CD4-positive, alpha-beta memory T cell (primary cell): ENCODE measurements around the gene JAKMIP1. TPM values are rescaled to one million over a fixed set of nuclear protein-coding genes. Genes with fewer than 3 reads are reported as not detected.

ENCODE experiments used
- CTCF ChIA-PET: fragments of 350-600 bp; sonication (Branson Sonifier 250); formaldehyde crosslinking; loops from one replicate; lab custom pipeline; 2021; ENCODE audit warnings: inconsistent platforms; ENCODE audit not compliant: partially characterized antibody; lab: Charles Lee
- POLR2A ChIA-PET: fragments of 350-600 bp; sonication (Branson Sonifier 250); formaldehyde crosslinking; loops from one replicate; lab custom pipeline; 2021; ENCODE audit not compliant: partially characterized antibody; lab: Charles Lee
- DNase-seq, 5 donors: peaks; one replicate each; pipeline versions ENCODE4 v3.0.0 to v3.0.0-alpha.2; 2020 to 2022; ENCODE audit warnings: mixed read lengths in 1 of 5
- H3K27ac ChIP-seq: one replicate; pipeline ENCODE4 v1.7.0; 2013; ENCODE audit warnings: low read depth, low read length
- H3K27me3 ChIP-seq: 2 replicates; pipeline ENCODE4 v1.7.0; 2013; ENCODE audit warnings: mild to moderate bottlenecking, low read length, moderate library complexity; ENCODE audit not compliant: insufficient read depth
- H3K36me3 ChIP-seq: 2 replicates; pipeline ENCODE4 v1.7.0; 2013; ENCODE audit warnings: mild to moderate bottlenecking, low read length, moderate library complexity; ENCODE audit not compliant: insufficient read depth
- H3K4me1 ChIP-seq: 2 replicates; pipeline ENCODE4 v1.7.0; 2013; ENCODE audit warnings: mild to moderate bottlenecking, low read length, moderate library complexity; ENCODE audit not compliant: insufficient read depth
- H3K4me3 ChIP-seq, 2 donors: one replicate each; pipeline ENCODE4 v1.7.0; 2013; ENCODE audit warnings: low read length in 2 of 2, mild to moderate bottlenecking in 1 of 2
- H3K9me3 ChIP-seq, 2 donors: one replicate each; pipeline ENCODE4 v1.7.0; 2013; ENCODE audit warnings: low read length in 2 of 2, control low read depth in 1 of 2; ENCODE audit not compliant: control insufficient read depth in 1 of 2
- H3K27ac Mint-ChIP-seq, 7 donors: one replicate each; pipeline ENCODE4 v1.8.0; 2020 to 2021; ENCODE audit warnings: mixed read lengths in 7 of 7, mild to moderate bottlenecking in 6 of 7, inconsistent platforms in 3 of 7, moderate library complexity in 3 of 7
- H3K27me3 Mint-ChIP-seq, 2 donors: one replicate each; pipeline ENCODE4 v1.8.0; 2020 to 2021; ENCODE audit warnings: mixed read lengths in 2 of 2
- H3K36me3 Mint-ChIP-seq, 2 donors: one replicate each; pipeline ENCODE4 v1.8.0; 2020 to 2021; ENCODE audit warnings: mixed read lengths in 2 of 2, inconsistent platforms in 1 of 2, mild to moderate bottlenecking in 1 of 2
- H3K4me1 Mint-ChIP-seq, 4 donors: one replicate each; pipeline ENCODE4 v1.8.0; 2020 to 2021; ENCODE audit warnings: mixed read lengths in 4 of 4, mild to moderate bottlenecking in 1 of 4
- H3K4me3 Mint-ChIP-seq, 8 donors: one replicate each; pipeline ENCODE4 v1.8.0; 2020 to 2021; ENCODE audit warnings: mixed read lengths in 8 of 8, mild to moderate bottlenecking in 7 of 8, moderate library complexity in 6 of 8, inconsistent platforms in 3 of 8
- H3K9me3 Mint-ChIP-seq, 8 donors: one replicate each; pipeline ENCODE4 v1.8.0; 2020 to 2021; ENCODE audit warnings: mixed read lengths in 8 of 8, mild to moderate bottlenecking in 5 of 8, inconsistent platforms in 3 of 8, moderate library complexity in 1 of 8
- intact Hi-C: fragments of 100-400 bp; cut with micrococcal nuclease; formaldehyde crosslinking; loops from one replicate; pipeline ENCODE4 v1.15.1; 2023
- polyA plus RNA-seq, 2 donors: library from polyadenylated mRNA; unstranded; fragments of 300-500 nt; fragmentation: Illumina TruSeq; gene quantifications; one replicate each; pipeline ENCODE4 v1.2.3, GENCODE V29; 2021
- total RNA-seq, 2 experiments: library from RNA; stranded (reverse); gene quantifications; one replicate each; pipeline ENCODE4 v1.2.3, GENCODE V29; 2021

The JAKMIP1 gene
- total and polyA plus RNA-seq, 4 experiments from 2014 or later, result 2.5 to 11.5 (median 3.3) TPM

DNA sequence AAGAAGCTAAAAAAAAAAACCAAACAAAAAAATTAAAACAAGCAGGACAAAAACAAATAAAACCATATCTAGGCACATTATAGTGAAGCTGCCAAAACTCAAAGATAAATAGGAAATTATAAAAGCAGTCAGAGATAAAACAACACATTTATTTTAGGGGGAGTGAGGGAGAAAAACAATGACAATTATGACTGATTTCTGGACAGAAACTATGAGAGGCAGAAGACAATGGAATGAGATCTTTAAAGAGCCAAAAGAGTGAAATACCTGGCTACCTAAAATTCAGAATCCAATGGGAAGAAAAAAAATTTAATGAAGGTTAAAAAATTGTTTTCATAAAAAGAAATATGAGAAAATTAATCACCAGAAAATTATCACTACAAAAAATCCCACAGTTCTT, 215.5 kb downstream of the JAKMIP1 start:
- Histone ChIP-seq H3K36me3 (no peaks in the 10 kb centered on the region), H3K9me3 (no peaks in the 10 kb centered on the region), H3K27me3 (no peaks in the 10 kb centered on the region), H3K4me1 (no peaks in the 10 kb centered on the region), H3K4me3 (no peak overlapping the region), H3K27ac (no peak overlapping the region)
- H3K4me1 Mint-ChIP-seq, result no peaks in the 10 kb centered on the region
- H3K27me3 Mint-ChIP-seq, result peaks cover 5 to 13% of the 10 kb centered on the region in 2 donors
- H3K4me3 Mint-ChIP-seq, result no peak overlapping the region
- intact Hi-C loops, result no loop called here
- H3K36me3 Mint-ChIP-seq, result peaks cover 0 to 8% of the 10 kb centered on the region in 2 donors
- CTCF ChIA-PET, result no interaction called here
- H3K27ac Mint-ChIP-seq, result no peak overlapping the region
- DNase-seq, result no peak
- peaks cover 4 to 29% (median 18%) of the 10 kb centered on the region in 8 donors for H3K9me3 Mint-ChIP-seq
- POLR2A ChIA-PET, result no interaction called here

DNA sequence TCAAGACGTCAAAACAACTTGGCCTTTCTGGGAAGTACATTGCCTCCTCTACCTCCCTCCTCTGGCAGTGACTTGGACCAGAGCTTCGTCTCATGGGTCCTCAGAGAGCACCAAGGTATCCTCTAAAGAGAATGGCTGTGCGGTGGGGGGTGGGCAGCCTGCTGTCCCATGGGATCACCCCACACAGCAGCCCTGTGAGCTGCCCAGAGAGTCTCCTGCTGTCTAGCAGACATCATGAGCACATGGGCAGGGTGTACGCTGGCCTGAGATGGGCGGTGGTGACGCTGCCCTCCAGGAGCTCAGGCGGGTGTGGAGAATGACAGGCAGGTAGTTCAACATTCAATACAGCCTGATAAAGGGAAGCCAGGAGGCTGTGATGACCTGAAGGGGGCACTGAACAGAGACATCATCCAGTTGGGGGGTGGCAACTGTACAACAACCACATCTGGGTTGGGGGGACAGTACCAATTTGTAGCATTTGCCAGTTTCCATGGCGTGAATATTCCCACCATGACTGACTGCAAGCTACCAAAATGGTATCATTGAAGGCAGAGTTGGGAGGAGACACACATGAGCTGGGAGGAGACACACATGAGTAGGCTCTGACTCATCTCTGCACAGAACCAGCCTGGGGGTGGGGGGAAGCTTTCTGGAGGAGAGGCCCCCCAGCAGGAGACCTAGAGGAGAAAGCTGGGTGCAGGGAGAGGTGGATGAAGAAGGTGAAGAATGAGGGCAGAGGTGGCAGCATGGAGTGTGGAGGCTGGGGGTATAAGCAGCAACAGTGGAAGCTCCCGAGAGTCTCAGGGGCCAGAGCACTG, 218.0 kb downstream of the JAKMIP1 start:
- Mint-ChIP-seq H3K27ac (peak overlapping the region in 1 of 7 donors; percentile 75), H3K27me3 (peaks cover 7 to 15% of the 10 kb centered on the region in 2 donors), H3K36me3 (peaks cover 0 to 8% of the 10 kb centered on the region in 2 donors), H3K4me1 (no peaks in the 10 kb centered on the region), H3K4me3 (no peak overlapping the region), H3K9me3 (peaks cover 4 to 29% (median 18%) of the 10 kb centered on the region in 8 donors)
- ChIA-PET POLR2A (no interaction called here), CTCF (interaction anchor here (1.8 kb wide), 1 partner anchor 16 kb away, joined by 8 read pairs; no protein-coding TSS in a partner anchor)
- no peak for DNase-seq
- Histone ChIP-seq H3K4me1 (no peaks in the 10 kb centered on the region), H3K27ac (no peak overlapping the region), H3K27me3 (no peaks in the 10 kb centered on the region), H3K36me3 (no peaks in the 10 kb centered on the region), H3K4me3 (no peak overlapping the region), H3K9me3 (no peaks in the 10 kb centered on the region)
- intact Hi-C loops, result no loop called here

DNA sequence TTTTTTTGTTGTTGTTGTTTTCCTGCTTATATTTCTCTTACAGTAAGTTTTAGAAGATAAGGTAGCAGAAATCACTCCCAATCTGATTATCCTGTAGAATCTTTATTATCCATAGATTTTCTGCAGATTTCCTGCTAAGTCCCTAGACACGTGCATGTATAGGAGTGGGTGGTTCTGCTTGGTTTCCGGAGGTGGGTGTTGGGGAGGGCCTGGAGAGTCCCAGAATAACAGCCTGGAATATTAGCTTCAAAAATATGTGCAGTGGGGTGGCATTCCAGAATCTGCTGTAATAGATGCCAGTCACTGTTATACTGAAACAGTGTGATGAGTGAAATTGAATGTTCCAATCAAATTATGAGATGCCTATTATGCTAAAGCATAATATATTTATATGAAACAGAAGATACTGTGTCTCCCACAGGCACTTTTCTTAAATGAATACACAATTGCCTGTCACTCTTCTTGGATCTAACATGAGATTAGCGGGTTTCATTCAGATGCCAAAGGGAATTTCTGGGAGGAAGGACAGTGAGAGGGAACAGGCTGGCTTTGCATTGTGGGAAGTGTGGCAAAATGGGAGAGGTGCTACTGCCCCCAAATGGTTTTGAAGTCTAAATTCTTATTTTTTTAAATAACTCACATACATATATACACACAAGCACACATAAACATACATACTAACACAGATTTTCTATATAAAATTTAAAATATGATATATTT, 219.8 kb downstream of the JAKMIP1 start:
- Histone ChIP-seq H3K27me3 (no peaks in the 10 kb centered on the region), H3K4me3 (no peak overlapping the region), H3K9me3 (no peaks in the 10 kb centered on the region), H3K4me1 (no peaks in the 10 kb centered on the region), H3K36me3 (no peaks in the 10 kb centered on the region), H3K27ac (no peak overlapping the region)
- CTCF ChIA-PET, result interaction anchor here (0.7 to 2.7 kb wide), 2 partner anchors 18 to 271 kb away, joined by 3 to 6 read pairs; no protein-coding TSS in a partner anchor
- Mint-ChIP-seq H3K9me3 (peaks cover 4 to 29% (median 18%) of the 10 kb centered on the region in 8 donors), H3K27ac (no peak overlapping the region), H3K36me3 (peaks cover 0 to 8% of the 10 kb centered on the region in 2 donors), H3K27me3 (peaks cover 8 to 13% of the 10 kb centered on the region in 2 donors), H3K4me3 (no peak overlapping the region), H3K4me1 (no peaks in the 10 kb centered on the region)
- POLR2A ChIA-PET, result no interaction called here
- no peak for DNase-seq
- intact Hi-C loops, result no loop called here

DNA sequence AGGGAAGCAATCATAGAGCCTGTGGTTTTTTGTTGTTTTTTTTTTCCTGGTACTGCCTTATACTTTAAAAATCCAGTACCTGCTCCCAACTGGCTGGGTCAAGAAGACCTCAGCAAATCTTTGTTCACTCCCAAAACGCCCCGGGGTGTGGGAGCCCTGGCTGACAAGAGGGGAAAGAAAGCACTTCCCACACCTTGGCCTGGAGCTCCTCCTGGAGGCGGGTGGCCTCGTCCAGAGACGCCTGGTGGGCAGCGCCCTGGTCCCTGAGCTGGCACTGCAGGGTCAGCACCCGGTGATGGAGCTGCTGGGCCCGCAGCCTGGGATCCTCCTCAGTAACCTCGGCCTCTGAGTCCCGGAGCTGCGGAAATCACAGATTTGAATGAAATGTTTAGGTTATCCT, 220.4 kb downstream of the JAKMIP1 start:
- no peak overlapping the region for H3K27ac Mint-ChIP-seq
- ChIA-PET POLR2A (no interaction called here), CTCF (interaction anchor here (0.7 to 2.7 kb wide), 2 partner anchors 18 to 270 kb away, joined by 3 to 6 read pairs; no protein-coding TSS in a partner anchor)
- peaks cover 4 to 28% (median 17%) of the 10 kb centered on the region in 8 donors for H3K9me3 Mint-ChIP-seq
- Histone ChIP-seq H3K27ac (no peak overlapping the region), H3K27me3 (no peaks in the 10 kb centered on the region), H3K4me3 (no peak overlapping the region), H3K9me3 (no peaks in the 10 kb centered on the region), H3K4me1 (no peaks in the 10 kb centered on the region), H3K36me3 (no peaks in the 10 kb centered on the region)
- H3K4me1 Mint-ChIP-seq, result no peaks in the 10 kb centered on the region
- no peak for DNase-seq
- peaks cover 8 to 15% of the 10 kb centered on the region in 2 donors for H3K27me3 Mint-ChIP-seq
- intact Hi-C loops, result no loop called here
- no peak overlapping the region for H3K4me3 Mint-ChIP-seq
- H3K36me3 Mint-ChIP-seq, result peaks cover 0 to 8% of the 10 kb centered on the region in 2 donors

DNA sequence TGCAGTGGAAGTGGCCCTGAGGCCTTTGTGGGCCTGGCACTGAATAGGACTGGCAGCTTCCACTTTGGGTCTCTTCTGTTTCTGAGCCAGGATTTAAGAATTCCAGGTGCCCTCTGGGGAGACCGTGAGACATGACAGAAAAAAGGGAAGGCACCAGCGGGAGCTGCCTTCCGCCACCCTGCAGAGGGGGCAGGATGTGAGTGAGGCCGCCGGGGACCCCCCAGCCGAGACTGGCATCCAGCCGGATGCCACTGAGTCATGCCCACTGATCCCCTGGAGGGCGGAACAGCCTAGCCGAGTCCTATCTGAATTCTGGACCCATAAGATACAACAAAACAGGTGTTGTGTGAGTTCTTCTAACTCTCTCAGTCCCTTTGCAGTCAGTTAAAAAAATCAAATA, 223.4 kb downstream of the JAKMIP1 start:
- Histone ChIP-seq H3K4me3 (no peak overlapping the region), H3K27ac (no peak overlapping the region), H3K36me3 (no peaks in the 10 kb centered on the region), H3K27me3 (no peaks in the 10 kb centered on the region), H3K4me1 (no peaks in the 10 kb centered on the region), H3K9me3 (no peaks in the 10 kb centered on the region)
- no peak overlapping the region for H3K27ac Mint-ChIP-seq
- H3K4me3 Mint-ChIP-seq, result no peak overlapping the region
- no peaks in the 10 kb centered on the region for H3K9me3 Mint-ChIP-seq
- intact Hi-C loops, result no loop called here
- ChIA-PET CTCF (interaction anchor here (1.5 kb wide), 1 partner anchor 21 kb away, joined by 3 read pairs; no protein-coding TSS in a partner anchor), POLR2A (no interaction called here)
- H3K36me3 Mint-ChIP-seq, result no peaks in the 10 kb centered on the region
- H3K27me3 Mint-ChIP-seq, result peaks cover 8 to 11% of the 10 kb centered on the region in 2 donors
- H3K4me1 Mint-ChIP-seq, result no peaks in the 10 kb centered on the region
- no peak for DNase-seq

DNA sequence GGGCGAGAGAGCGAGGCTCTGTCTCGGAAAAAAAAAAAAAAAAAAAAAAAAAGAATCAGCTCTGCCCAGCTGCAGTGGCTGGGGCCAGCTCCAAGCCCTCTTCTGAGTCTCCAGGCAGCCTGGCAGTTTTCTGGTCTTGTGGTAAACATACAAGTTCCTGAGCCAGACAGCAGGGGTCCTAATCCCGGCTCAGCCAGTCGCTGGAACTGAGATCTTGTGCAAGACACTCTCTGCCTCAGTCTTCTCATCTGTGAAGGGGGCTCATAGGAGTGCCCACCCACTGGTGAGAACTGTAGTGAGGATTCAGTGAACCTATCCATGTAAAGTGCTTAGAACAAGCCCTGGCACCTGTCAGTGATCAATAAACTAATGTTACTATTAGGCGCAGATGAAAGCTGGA, 223.9 kb downstream of the JAKMIP1 start:
- peaks cover 8 to 11% of the 10 kb centered on the region in 2 donors for H3K27me3 Mint-ChIP-seq
- DNase-seq, result no peak
- no peaks in the 10 kb centered on the region for H3K9me3 ChIP-seq
- H3K27ac ChIP-seq, result no peak overlapping the region
- H3K36me3 Mint-ChIP-seq, result no peaks in the 10 kb centered on the region
- no peak overlapping the region for H3K27ac Mint-ChIP-seq
- no peaks in the 10 kb centered on the region for H3K36me3 ChIP-seq
- H3K27me3 ChIP-seq, result no peaks in the 10 kb centered on the region
- H3K4me3 ChIP-seq, result no peak overlapping the region
- CTCF ChIA-PET, result interaction anchor here (1.5 kb wide), 1 partner anchor 21 kb away, joined by 3 read pairs; no protein-coding TSS in a partner anchor
- POLR2A ChIA-PET, result no interaction called here
- H3K4me1 ChIP-seq, result no peaks in the 10 kb centered on the region
- H3K4me3 Mint-ChIP-seq, result no peak overlapping the region
- H3K9me3 Mint-ChIP-seq, result no peaks in the 10 kb centered on the region
- no peaks in the 10 kb centered on the region for H3K4me1 Mint-ChIP-seq
- intact Hi-C loops, result no loop called here
